B cell (primary cell): Measurements from ENCODE around the gene ARHGDIA. TPM values are rescaled to one million over a fixed set of nuclear protein-coding genes. Genes with fewer than 3 reads are reported as not detected.

Source experiments
- ATAC-seq: fragments of 200-7000 bp; cut with Tn5 transposase; one replicate; pipeline ENCODE4 v1.10.0; 2021; ENCODE audit warnings: low read depth, mild to moderate bottlenecking, moderate number of reproducible peaks, moderate library complexity
- CTCF ChIA-PET: fragments of 350-600 bp; sonication (Branson Sonifier 250); formaldehyde crosslinking; loops from one replicate; lab custom pipeline; 2021; ENCODE audit warnings: antibody characterized with exemption, inconsistent platforms; lab: Charles Lee
- POLR2A ChIA-PET: fragments of 350-600 bp; sonication (Branson Sonifier 250); formaldehyde crosslinking; loops from one replicate; lab custom pipeline; 2021; ENCODE audit warnings: antibody characterized with exemption; lab: Charles Lee
- DNase-seq: peaks from one replicate; pipeline ENCODE4 v3.0.0; 2013
- H2AFZ ChIP-seq: 2 replicates; pipeline ENCODE4 v1.6.1; 2012; ENCODE audit warnings: mild to moderate bottlenecking, low read depth, low read length; ENCODE audit not compliant: insufficient read depth, poor library complexity, severe bottlenecking
- H3K27ac ChIP-seq, 2 donors: 1 replicate in 1 of 2; 2 replicates in 1 of 2; pipeline ENCODE4 v1.5.1; 2012 to 2013; ENCODE audit warnings: low read length in 2 of 2, mild to moderate bottlenecking in 2 of 2, moderate library complexity in 1 of 2
- H3K27me3 ChIP-seq, 4 experiments: fragments of 200-600 bp in 1 of 4; sonication (generic) in 1 of 4; replicated peaks in 1 of 4; 1 replicate in 2 of 4; 2 replicates in 2 of 4; pipeline versions ENCODE4 v1.6.1 to v1.7.0; 2013 to 2016; ENCODE audit warnings: low read length in 3 of 4, mild to moderate bottlenecking in 2 of 4, mixed read lengths in 1 of 4, moderate library complexity in 1 of 4; ENCODE audit not compliant: insufficient read depth in 4 of 4, control insufficient read depth in 3 of 4; ENCODE audit errors: control extremely low read depth in 1 of 4
- H3K36me3 ChIP-seq, 2 experiments: replicated peaks in 1 of 2; 1 replicate in 1 of 2; 2 replicates in 1 of 2; pipeline versions ENCODE4 v1.6.1 to v1.7.1; 2013; ENCODE audit warnings: low read length in 1 of 2; ENCODE audit not compliant: insufficient read depth in 2 of 2, control insufficient read depth in 1 of 2; ENCODE audit errors: control extremely low read depth in 1 of 2, extremely low read depth in 1 of 2
- H3K4me1 ChIP-seq, 2 donors: fragments of 200-600 bp in 1 of 2; sonication (generic) in 1 of 2; 1 replicate in 1 of 2; 2 replicates in 1 of 2; pipeline versions ENCODE4 v1.5.1 to v1.6.1; 2013 to 2017; ENCODE audit warnings: low read length in 2 of 2; ENCODE audit not compliant: control insufficient read depth in 2 of 2, insufficient read depth in 2 of 2
- H3K4me2 ChIP-seq: replicated peaks from 2 replicates; pipeline ENCODE3; 2012; ENCODE audit warnings: mild to moderate bottlenecking, low read depth, low read length; ENCODE audit not compliant: poor library complexity, severe bottlenecking
- H3K4me3 ChIP-seq, 5 experiments: fragments of 200-600 bp in 1 of 5; sonication (generic) in 1 of 5; 1 replicate in 3 of 5; 2 replicates in 2 of 5; pipeline versions ENCODE4 v1.5.1 to v1.7.0; 2011 to 2016; ENCODE audit warnings: low read length in 4 of 5, mild to moderate bottlenecking in 4 of 5, low read depth in 2 of 5, control low read depth in 1 of 5, moderate library complexity in 1 of 5; ENCODE audit not compliant: insufficient read depth in 1 of 5; ENCODE audit errors: control extremely low read depth in 1 of 5, extremely low read depth in 1 of 5
- H3K79me2 ChIP-seq: fragments of 200-600 bp; sonication (generic); one replicate; pipeline ENCODE4 v1.6.0; 2016; ENCODE audit warnings: low read length; ENCODE audit not compliant: control insufficient read depth, insufficient read depth
- H3K9ac ChIP-seq: fragments of 200-600 bp; sonication (generic); 2 replicates; pipeline ENCODE4 v1.6.1; 2017; ENCODE audit warnings: mild to moderate bottlenecking, low read length, moderate library complexity
- H3K9me3 ChIP-seq, 3 donors: one replicate each; pipeline versions ENCODE4 v1.6.1 to v1.7.1; 2013; ENCODE audit warnings: low read length in 2 of 3; ENCODE audit not compliant: control insufficient read depth in 2 of 3, insufficient read depth in 1 of 3; ENCODE audit errors: control extremely low read depth in 1 of 3
- H4K20me1 ChIP-seq: 2 replicates; pipeline ENCODE4 v1.6.0; 2012; ENCODE audit warnings: mild to moderate bottlenecking, low read length; ENCODE audit not compliant: insufficient read depth, control insufficient read depth, poor library complexity, severe bottlenecking
- H3K27ac Mint-ChIP-seq: one replicate; pipeline ENCODE4 v1.8.0; 2021; ENCODE audit warnings: mixed read lengths
- H3K27me3 Mint-ChIP-seq: one replicate; pipeline ENCODE4 v1.8.0; 2021; ENCODE audit warnings: mixed read lengths
- H3K4me1 Mint-ChIP-seq: one replicate; pipeline ENCODE4 v1.8.0; 2021; ENCODE audit warnings: mixed read lengths
- H3K4me3 Mint-ChIP-seq: one replicate; pipeline ENCODE4 v1.8.0; 2021; ENCODE audit warnings: mixed read lengths
- H3K9me3 Mint-ChIP-seq: one replicate; pipeline ENCODE4 v1.8.0; 2022; ENCODE audit warnings: mixed read lengths; ENCODE audit not compliant: insufficient read depth
- EZH2 ChIP-seq: IDR thresholded peaks from 2 replicates; pipeline ENCODE4 v1.6.1; 2012; ENCODE audit warnings: borderline replicate concordance, low read depth, mild to moderate bottlenecking, moderate library complexity, low read length; ENCODE audit not compliant: insufficient read depth, poor library complexity, severe bottlenecking
- WGBS: methylation state at CpG from one replicate; pipeline ENCODE4 v1.1.5; 2013; ENCODE audit warnings: missing lambda C conversion rate; ENCODE audit not compliant: insufficient coverage; 5-methylcytosine and 5-hydroxymethylcytosine counted together
- intact Hi-C: fragments of 100-400 bp; cut with micrococcal nuclease; formaldehyde crosslinking; loops from one replicate; pipeline ENCODE4 v1.10.0; 2022
- polyA plus RNA-seq: library from polyadenylated mRNA; depleted of rRNA; stranded (reverse); fragments of >200 nt; gene quantifications from 2 replicates; pipeline ENCODE4 v1.2.3, GENCODE V29; 2012
- total RNA-seq, 2 donors: library from RNA; stranded (reverse); fragments of 120-200 nt in 1 of 2; gene quantifications; 1 replicate in 1 of 2; 2 replicates in 1 of 2; pipeline versions ENCODE4 v1.2.3 to v1.2.4, GENCODE V29; 2013 to 2022
- TF ChIP-seq, protein P1 (sequence below): fragments of 200-600 bp; IDR thresholded peaks from one replicate; pipeline ENCODE4 v1.8.0; 2022; ENCODE audit warnings: antibody characterized with exemption, mild to moderate bottlenecking

The ARHGDIA gene
- total and polyA plus RNA-seq, 2 donors (not counting 1 experiment from before 2014, with no cell fraction given), result 262 to 510 TPM

DNA sequence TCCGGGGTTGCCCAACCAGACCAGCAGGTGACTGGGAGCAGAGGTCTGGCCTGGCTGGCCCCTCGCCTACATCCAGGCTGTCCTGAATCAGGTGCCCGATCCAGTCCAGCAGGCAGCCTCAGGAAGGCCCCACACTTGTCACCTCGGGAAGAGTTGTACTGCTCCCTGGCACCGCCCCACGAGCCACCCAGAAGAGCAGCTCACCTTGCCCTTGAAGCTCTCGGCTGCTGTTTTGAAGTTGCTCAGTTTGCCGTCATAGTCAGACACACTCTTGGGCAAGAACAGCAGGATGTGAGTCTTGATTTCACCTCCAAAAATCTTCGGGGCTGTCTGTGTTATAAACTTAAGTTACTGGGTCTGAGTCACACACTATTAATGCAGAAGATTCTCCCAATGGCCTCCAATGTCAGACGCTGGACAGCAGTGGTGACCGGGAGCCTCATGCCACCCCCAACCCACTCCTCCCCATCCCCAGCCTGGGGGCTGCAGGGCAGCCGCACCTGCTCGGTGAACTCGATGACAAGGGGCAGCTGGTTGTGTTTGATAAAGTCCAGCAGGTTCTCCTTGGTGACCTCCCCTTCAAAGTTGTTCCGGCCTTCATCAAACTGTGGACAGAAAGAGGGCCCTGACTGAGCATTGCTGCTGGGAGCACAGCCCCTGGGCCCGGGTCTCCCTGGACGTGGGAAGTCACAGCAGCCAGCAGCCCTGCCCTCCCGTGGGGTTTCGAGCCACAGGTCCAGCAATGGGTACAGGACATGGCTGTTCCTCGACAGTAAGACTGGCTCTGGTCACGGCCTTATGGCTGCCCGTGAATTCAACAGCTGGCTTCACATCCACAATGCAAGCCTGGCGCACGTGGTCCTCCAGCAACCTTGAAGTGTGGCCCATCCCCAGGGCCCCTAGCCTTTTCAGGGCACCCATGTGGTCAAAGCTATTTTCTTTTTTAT is 24.1 kb downstream of the ARHGDIA start:
- intact Hi-C loops, result no loop called here
- 96% methylated on average over 21 of the region's 24 CpGs for WGBS
- Mint-ChIP-seq H3K4me3 (no peak overlapping the region), H3K4me1 (no peaks in the 10 kb centered on the region), H3K27me3 (no peaks in the 10 kb centered on the region), H3K27ac (no peak overlapping the region), H3K9me3 (no peaks in the 10 kb centered on the region)
- DNase-seq (no peak), ATAC-seq (no peak)
- CTCF ChIA-PET, result no interaction called here
- TF ChIP-seq EZH2, result no peak
- TF ChIP-seq, protein P1, sequence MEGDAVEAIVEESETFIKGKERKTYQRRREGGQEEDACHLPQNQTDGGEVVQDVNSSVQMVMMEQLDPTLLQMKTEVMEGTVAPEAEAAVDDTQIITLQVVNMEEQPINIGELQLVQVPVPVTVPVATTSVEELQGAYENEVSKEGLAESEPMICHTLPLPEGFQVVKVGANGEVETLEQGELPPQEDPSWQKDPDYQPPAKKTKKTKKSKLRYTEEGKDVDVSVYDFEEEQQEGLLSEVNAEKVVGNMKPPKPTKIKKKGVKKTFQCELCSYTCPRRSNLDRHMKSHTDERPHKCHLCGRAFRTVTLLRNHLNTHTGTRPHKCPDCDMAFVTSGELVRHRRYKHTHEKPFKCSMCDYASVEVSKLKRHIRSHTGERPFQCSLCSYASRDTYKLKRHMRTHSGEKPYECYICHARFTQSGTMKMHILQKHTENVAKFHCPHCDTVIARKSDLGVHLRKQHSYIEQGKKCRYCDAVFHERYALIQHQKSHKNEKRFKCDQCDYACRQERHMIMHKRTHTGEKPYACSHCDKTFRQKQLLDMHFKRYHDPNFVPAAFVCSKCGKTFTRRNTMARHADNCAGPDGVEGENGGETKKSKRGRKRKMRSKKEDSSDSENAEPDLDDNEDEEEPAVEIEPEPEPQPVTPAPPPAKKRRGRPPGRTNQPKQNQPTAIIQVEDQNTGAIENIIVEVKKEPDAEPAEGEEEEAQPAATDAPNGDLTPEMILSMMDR, result no peak
- Histone ChIP-seq H3K79me2 (peaks cover 4% of the 10 kb centered on the region), H4K20me1 (peaks cover 10% of the 10 kb centered on the region), H3K4me2 (no peak overlapping the region), H3K4me3 (no peak overlapping the region), H3K27ac (no peak overlapping the region), H3K9me3 (no peaks in the 10 kb centered on the region), H3K27me3 (no peaks in the 10 kb centered on the region), H3K9ac (no peak overlapping the region), H2AFZ (no peak overlapping the region), H3K36me3 (peaks cover 3 to 54% of the 10 kb centered on the region in 2 experiments), H3K4me1 (no peaks in the 10 kb centered on the region)
- POLR2A ChIA-PET, result interaction anchor here (1.2 kb wide), 1 partner anchor 13 kb away, joined by 9 read pairs; the partner anchor contains the start of gene MCRIP1
